Endothelial cell of umbilical vein (primary cell): ENCODE measurements around the gene TPRA1.

Experiments
- EZH2 ChIP-seq: IDR thresholded peaks from 2 replicates; pipeline ENCODE4 v1.6.1; 2012; ENCODE audit warnings: borderline replicate concordance, low read depth, mild to moderate bottlenecking, moderate library complexity, low read length, inconsistent platforms; ENCODE audit not compliant: severe bottlenecking
- FOS ChIP-seq: IDR thresholded peaks from 2 replicates; pipeline ENCODE4 v1.6.1; 2011; ENCODE audit warnings: mild to moderate bottlenecking, low read length, moderate library complexity, borderline replicate concordance; ENCODE audit not compliant: insufficient read depth
- GATA2 ChIP-seq: IDR thresholded peaks from 2 replicates; pipeline ENCODE4 v1.7.0; 2011; ENCODE audit warnings: low read depth, mild to moderate bottlenecking, moderate library complexity, mixed read lengths, low read length; ENCODE audit not compliant: insufficient read length, insufficient read depth
- JUN ChIP-seq: IDR thresholded peaks from 2 replicates; pipeline ENCODE4 v1.6.1; 2011; ENCODE audit warnings: borderline replicate concordance, low read depth; ENCODE audit not compliant: insufficient read length, insufficient read depth
- POLR2A ChIP-seq: IDR thresholded peaks from 2 replicates; pipeline ENCODE4 v1.6.1; 2012; ENCODE audit warnings: low read depth, mild to moderate bottlenecking, control low read depth, low read length
- POLR2AphosphoS5 ChIP-seq: IDR thresholded peaks from 2 replicates; pipeline ENCODE4 v1.6.1; 2012; ENCODE audit warnings: low read depth, mild to moderate bottlenecking, control low read depth, low read length, moderate library complexity; ENCODE audit not compliant: insufficient read depth
- TF ChIP-seq, protein P1 (sequence below), 2 donors: IDR thresholded peaks; 1 replicate in 1 of 2; 2 replicates in 1 of 2; pipeline ENCODE4 v1.5.1; 2011; ENCODE audit warnings: low read length in 2 of 2, mild to moderate bottlenecking in 2 of 2, moderate library complexity in 2 of 2, control low read depth in 1 of 2, inconsistent platforms in 1 of 2, low read depth in 1 of 2; ENCODE audit not compliant: insufficient read depth in 1 of 2; ENCODE audit errors: extremely low read depth in 1 of 2
- TF ChIP-seq, protein P2 (sequence below): IDR thresholded peaks from 2 replicates; pipeline ENCODE4 v1.6.1; 2011; ENCODE audit not compliant: insufficient read depth, insufficient read length

DNA sequence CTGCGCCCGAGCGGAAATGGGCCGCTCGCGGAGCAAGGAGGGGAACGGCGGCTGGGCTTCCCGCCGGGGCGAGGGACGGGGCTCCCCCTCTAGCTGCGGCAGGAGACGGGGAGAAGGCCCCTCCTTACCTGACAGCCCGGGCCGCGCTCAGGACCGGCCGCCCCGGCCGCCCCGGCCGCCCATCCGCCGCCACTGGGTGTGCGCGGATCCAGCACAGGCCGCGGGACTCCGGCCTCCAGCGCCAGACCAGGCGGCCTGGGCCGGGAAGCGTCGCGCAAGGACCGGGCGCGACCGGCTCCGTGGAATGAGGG lies 296 bp downstream of the TPRA1 start:
- TF ChIP-seq, protein P1, sequence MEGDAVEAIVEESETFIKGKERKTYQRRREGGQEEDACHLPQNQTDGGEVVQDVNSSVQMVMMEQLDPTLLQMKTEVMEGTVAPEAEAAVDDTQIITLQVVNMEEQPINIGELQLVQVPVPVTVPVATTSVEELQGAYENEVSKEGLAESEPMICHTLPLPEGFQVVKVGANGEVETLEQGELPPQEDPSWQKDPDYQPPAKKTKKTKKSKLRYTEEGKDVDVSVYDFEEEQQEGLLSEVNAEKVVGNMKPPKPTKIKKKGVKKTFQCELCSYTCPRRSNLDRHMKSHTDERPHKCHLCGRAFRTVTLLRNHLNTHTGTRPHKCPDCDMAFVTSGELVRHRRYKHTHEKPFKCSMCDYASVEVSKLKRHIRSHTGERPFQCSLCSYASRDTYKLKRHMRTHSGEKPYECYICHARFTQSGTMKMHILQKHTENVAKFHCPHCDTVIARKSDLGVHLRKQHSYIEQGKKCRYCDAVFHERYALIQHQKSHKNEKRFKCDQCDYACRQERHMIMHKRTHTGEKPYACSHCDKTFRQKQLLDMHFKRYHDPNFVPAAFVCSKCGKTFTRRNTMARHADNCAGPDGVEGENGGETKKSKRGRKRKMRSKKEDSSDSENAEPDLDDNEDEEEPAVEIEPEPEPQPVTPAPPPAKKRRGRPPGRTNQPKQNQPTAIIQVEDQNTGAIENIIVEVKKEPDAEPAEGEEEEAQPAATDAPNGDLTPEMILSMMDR (IDR thresholded peaks at IDR 0.05; ENCODE audit: extremely low read depth in 1 of 2, insufficient read depth in 1 of 2, low read depth in 1 of 2, low read length in 2 of 2): no peak
- TF ChIP-seq GATA2 (no peak), EZH2 (no peak), POLR2A (no peak), JUN (no peak), FOS (no peak), POLR2AphosphoS5 (peak; percentile 19)
- TF ChIP-seq, protein P2, sequence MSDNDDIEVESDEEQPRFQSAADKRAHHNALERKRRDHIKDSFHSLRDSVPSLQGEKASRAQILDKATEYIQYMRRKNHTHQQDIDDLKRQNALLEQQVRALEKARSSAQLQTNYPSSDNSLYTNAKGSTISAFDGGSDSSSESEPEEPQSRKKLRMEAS: no peak
